Activated CD4-positive, alpha-beta T cell treated with anti-CD3 and anti-CD28 coated beads for 36 hours (primary cell): ENCODE data around the gene FADS2. TPM values are rescaled to one million over a fixed set of nuclear protein-coding genes. Genes with fewer than 3 reads are reported as not detected.

Experiments used
- ATAC-seq: fragments of 200-7000 bp; cut with Tn5 transposase; one replicate; pipeline ENCODE4 v1.10.0; 2021; ENCODE audit warnings: mild to moderate bottlenecking, moderate library complexity
- CTCF ChIA-PET: fragments of 350-600 bp; sonication (Branson Sonifier 250); formaldehyde crosslinking; loops from one replicate; lab custom pipeline; 2021; ENCODE audit warnings: antibody characterized with exemption; lab: Charles Lee
- POLR2A ChIA-PET: fragments of 350-600 bp; sonication (Branson Sonifier 250); formaldehyde crosslinking; loops from one replicate; lab custom pipeline; 2021; ENCODE audit warnings: antibody characterized with exemption, inconsistent platforms; lab: Charles Lee
- DNase-seq: peaks from one replicate; pipeline ENCODE4 v3.0.0-alpha.2; 2020
- H3K27ac Mint-ChIP-seq: one replicate; pipeline ENCODE4 v1.8.0; 2021; ENCODE audit warnings: mixed read lengths
- H3K27me3 Mint-ChIP-seq: one replicate; pipeline ENCODE4 v1.8.0; 2021; ENCODE audit warnings: mixed read lengths
- H3K36me3 Mint-ChIP-seq: one replicate; pipeline ENCODE4 v1.8.0; 2021; ENCODE audit warnings: low read depth, mixed read lengths
- H3K4me1 Mint-ChIP-seq: one replicate; pipeline ENCODE4 v1.8.0; 2021; ENCODE audit warnings: mixed read lengths
- H3K4me3 Mint-ChIP-seq: one replicate; pipeline ENCODE4 v1.8.0; 2021; ENCODE audit warnings: mild to moderate bottlenecking, moderate library complexity, mixed read lengths
- H3K9me3 Mint-ChIP-seq: one replicate; pipeline ENCODE4 v1.8.0; 2021; ENCODE audit warnings: low read depth, mixed read lengths
- intact Hi-C, 2 experiments: fragments of 100-400 bp; cut with DNase I in 1 of 2; cut with micrococcal nuclease in 1 of 2; formaldehyde crosslinking; loops; one replicate each; pipeline versions ENCODE4 v1.14.2 to v1.15.1; 2022 to 2024; cut with DNase I, micrococcal nuclease
- total RNA-seq, 2 experiments: library from RNA; stranded (reverse); gene quantifications; one replicate each; pipeline ENCODE4 v1.2.3, GENCODE V29; 2021

Gene FADS2
- total RNA-seq, 2 experiments from 2014 or later = 51.0 to 58.4 TPM

- DNase-seq (no peak), ATAC-seq (no peak)
- intact Hi-C loops = no loop called here
- no peak overlapping the region for H3K27ac Mint-ChIP-seq
- CTCF ChIA-PET = interaction anchor here (1.0 to 1.1 kb wide), 2 partner anchors 39 to 63 kb away, joined by 3 to 5 read pairs; no protein-coding TSS in a partner anchor
- no peaks in the 10 kb centered on the region for H3K9me3 Mint-ChIP-seq
- H3K4me3 Mint-ChIP-seq = no peak overlapping the region
- H3K27me3 Mint-ChIP-seq = peaks cover 6% of the 10 kb centered on the region
- POLR2A ChIA-PET = no interaction called here
- peaks cover 15% of the 10 kb centered on the region for H3K36me3 Mint-ChIP-seq
- H3K4me1 Mint-ChIP-seq = peaks cover 25% of the 10 kb centered on the region
Observed at GRCh38 chr11:61836193-61836592, 8.1 kb downstream of the FADS2 start.

- H3K27ac Mint-ChIP-seq = no peak overlapping the region
- no peak for DNase-seq
- H3K36me3 Mint-ChIP-seq = peaks cover 20% of the 10 kb centered on the region
- intact Hi-C loops = no loop called here
- no peaks in the 10 kb centered on the region for H3K9me3 Mint-ChIP-seq
- H3K4me3 Mint-ChIP-seq = no peak overlapping the region
- ChIA-PET POLR2A (no interaction called here), CTCF (interaction anchor here (0.8 kb wide), 1 partner anchor 40 kb away, joined by 3 read pairs; no protein-coding TSS in a partner anchor)
- peaks cover 25% of the 10 kb centered on the region for H3K4me1 Mint-ChIP-seq
- no peak for ATAC-seq
- H3K27me3 Mint-ChIP-seq = peaks cover 3% of the 10 kb centered on the region
Observed at GRCh38 chr11:61837411-61838005, 9.4 kb downstream of the FADS2 start.

GRCh38 chr11:61838501-61838900 lies 10.4 kb downstream of the FADS2 start:
- intact Hi-C loops = no loop called here
- peaks cover 22% of the 10 kb centered on the region for H3K4me1 Mint-ChIP-seq
- DNase-seq (no peak), ATAC-seq (no peak)
- no peak overlapping the region for H3K27ac Mint-ChIP-seq
- peaks cover 18% of the 10 kb centered on the region for H3K36me3 Mint-ChIP-seq
- no peaks in the 10 kb centered on the region for H3K27me3 Mint-ChIP-seq
- H3K9me3 Mint-ChIP-seq = no peaks in the 10 kb centered on the region
- H3K4me3 Mint-ChIP-seq = no peak overlapping the region
- ChIA-PET POLR2A (no interaction called here), CTCF (no interaction called here)

DNA sequence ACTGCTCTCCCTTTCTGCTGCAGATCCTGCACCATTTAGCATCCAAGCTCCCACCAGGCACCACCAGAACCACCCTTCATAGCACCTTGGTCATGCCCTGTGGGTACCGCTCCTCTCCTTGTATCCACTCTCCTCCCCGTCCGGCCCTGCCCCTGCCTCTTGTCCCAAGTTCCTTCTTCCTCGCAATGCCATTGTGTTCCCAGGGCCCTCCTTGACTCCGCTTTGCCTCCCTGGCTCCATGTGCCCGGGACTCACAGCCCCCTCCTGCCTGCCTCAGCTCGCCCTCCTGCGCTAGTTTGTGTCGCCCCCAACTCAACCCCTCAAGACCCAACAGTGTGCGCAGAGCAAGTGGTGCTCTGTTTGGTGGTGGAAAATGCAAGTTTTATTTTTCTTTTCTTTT lies 10.8 kb downstream of the FADS2 start:
- no peak for DNase-seq
- POLR2A ChIA-PET = no interaction called here
- Mint-ChIP-seq H3K4me1 (peaks cover 18% of the 10 kb centered on the region), H3K4me3 (no peak overlapping the region), H3K27me3 (no peaks in the 10 kb centered on the region), H3K36me3 (peaks cover 14% of the 10 kb centered on the region), H3K27ac (no peak overlapping the region), H3K9me3 (no peaks in the 10 kb centered on the region)
- intact Hi-C loops = no loop called here
- no peak for ATAC-seq
- CTCF ChIA-PET = interaction anchor here (1.1 kb wide), 1 partner anchor 42 kb away, joined by 3 read pairs; no protein-coding TSS in a partner anchor

GRCh38 chr11:61839742-61840141 lies 11.6 kb downstream of the FADS2 start:
- Mint-ChIP-seq H3K27me3 (no peaks in the 10 kb centered on the region), H3K27ac (no peak overlapping the region), H3K9me3 (no peaks in the 10 kb centered on the region), H3K4me3 (no peak overlapping the region), H3K36me3 (peaks cover 13% of the 10 kb centered on the region), H3K4me1 (peaks cover 10% of the 10 kb centered on the region)
- ATAC-seq (no peak), DNase-seq (no peak)
- CTCF ChIA-PET = interaction anchor here (0.9 to 1.5 kb wide), 3 partner anchors 9 to 242 kb away, joined by 3 to 4 read pairs (median 3); no protein-coding TSS in a partner anchor
- intact Hi-C loops = no loop called here
- POLR2A ChIA-PET = no interaction called here

DNA sequence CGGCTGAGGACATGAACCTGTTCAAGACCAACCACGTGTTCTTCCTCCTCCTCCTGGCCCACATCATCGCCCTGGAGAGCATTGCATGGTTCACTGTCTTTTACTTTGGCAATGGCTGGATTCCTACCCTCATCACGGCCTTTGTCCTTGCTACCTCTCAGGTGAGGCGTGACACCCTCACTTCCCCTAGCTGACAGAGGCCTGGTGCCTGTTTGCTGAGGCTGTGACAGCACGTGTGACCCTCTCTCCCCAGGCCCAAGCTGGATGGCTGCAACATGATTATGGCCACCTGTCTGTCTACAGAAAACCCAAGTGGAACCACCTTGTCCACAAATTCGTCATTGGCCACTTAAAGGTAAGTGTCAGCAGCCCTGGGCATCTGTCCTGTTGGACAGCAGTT lies 12.3 kb downstream of the FADS2 start:
- ATAC-seq (no peak), DNase-seq (no peak)
- no peaks in the 10 kb centered on the region for H3K27me3 Mint-ChIP-seq
- intact Hi-C loops = no loop called here
- H3K36me3 Mint-ChIP-seq = peaks cover 13% of the 10 kb centered on the region
- no peak overlapping the region for H3K4me3 Mint-ChIP-seq
- H3K9me3 Mint-ChIP-seq = no peaks in the 10 kb centered on the region
- POLR2A ChIA-PET = no interaction called here
- CTCF ChIA-PET = interaction anchor here (0.7 to 1.5 kb wide), 3 partner anchors 10 to 242 kb away, joined by 3 to 4 read pairs (median 3); no protein-coding TSS in a partner anchor
- H3K27ac Mint-ChIP-seq = no peak overlapping the region
- H3K4me1 Mint-ChIP-seq = peaks cover 5% of the 10 kb centered on the region

- no peak for ATAC-seq
- no peak overlapping the region for H3K27ac Mint-ChIP-seq
- intact Hi-C loops = no loop called here
Observed at GRCh38 chr11:61841636-61842527, 13.8 kb downstream of the FADS2 start.

GRCh38 chr11:61842528-61842820 lies 14.4 kb downstream of the FADS2 start:
- ATAC-seq = no peak
- Mint-ChIP-seq H3K9me3 (no peaks in the 10 kb centered on the region), H3K4me1 (no peaks in the 10 kb centered on the region), H3K27ac (no peak overlapping the region), H3K27me3 (no peaks in the 10 kb centered on the region), H3K4me3 (no peak overlapping the region), H3K36me3 (peaks cover 16% of the 10 kb centered on the region)
- intact Hi-C loops = no loop called here
- ChIA-PET CTCF (no interaction called here), POLR2A (no interaction called here)
- DNase-seq = no peak

More at GRCh38 chr11:61841636-61842527, 13.8 kb downstream of the FADS2 start:
- no peak overlapping the region for H3K4me3 Mint-ChIP-seq
- H3K4me1 Mint-ChIP-seq = no peaks in the 10 kb centered on the region
- no peaks in the 10 kb centered on the region for H3K9me3 Mint-ChIP-seq
- H3K36me3 Mint-ChIP-seq = peaks cover 14% of the 10 kb centered on the region
- no peak for DNase-seq
- no peaks in the 10 kb centered on the region for H3K27me3 Mint-ChIP-seq
- CTCF ChIA-PET = interaction anchor here (0.8 kb wide), 1 partner anchor 539 kb away, joined by 3 read pairs; no protein-coding TSS in a partner anchor
- POLR2A ChIA-PET = interaction anchor here (0.6 kb wide), 1 partner anchor 214 kb away, joined by 8 read pairs; no protein-coding TSS in a partner anchor

- DNase-seq = no peak
- H3K4me1 Mint-ChIP-seq = no peaks in the 10 kb centered on the region
- no peak overlapping the region for H3K4me3 Mint-ChIP-seq
- no peak overlapping the region for H3K27ac Mint-ChIP-seq
- intact Hi-C loops = no loop called here
- H3K9me3 Mint-ChIP-seq = no peaks in the 10 kb centered on the region
- no peak for ATAC-seq
- ChIA-PET CTCF (no interaction called here), POLR2A (interaction anchor here (0.6 kb wide), 1 partner anchor 43 kb away, joined by 3 read pairs; no protein-coding TSS in a partner anchor)
- H3K27me3 Mint-ChIP-seq = no peaks in the 10 kb centered on the region
- H3K36me3 Mint-ChIP-seq = peaks cover 16% of the 10 kb centered on the region
Observed at GRCh38 chr11:61844909-61845565, 16.9 kb downstream of the FADS2 start.

DNA sequence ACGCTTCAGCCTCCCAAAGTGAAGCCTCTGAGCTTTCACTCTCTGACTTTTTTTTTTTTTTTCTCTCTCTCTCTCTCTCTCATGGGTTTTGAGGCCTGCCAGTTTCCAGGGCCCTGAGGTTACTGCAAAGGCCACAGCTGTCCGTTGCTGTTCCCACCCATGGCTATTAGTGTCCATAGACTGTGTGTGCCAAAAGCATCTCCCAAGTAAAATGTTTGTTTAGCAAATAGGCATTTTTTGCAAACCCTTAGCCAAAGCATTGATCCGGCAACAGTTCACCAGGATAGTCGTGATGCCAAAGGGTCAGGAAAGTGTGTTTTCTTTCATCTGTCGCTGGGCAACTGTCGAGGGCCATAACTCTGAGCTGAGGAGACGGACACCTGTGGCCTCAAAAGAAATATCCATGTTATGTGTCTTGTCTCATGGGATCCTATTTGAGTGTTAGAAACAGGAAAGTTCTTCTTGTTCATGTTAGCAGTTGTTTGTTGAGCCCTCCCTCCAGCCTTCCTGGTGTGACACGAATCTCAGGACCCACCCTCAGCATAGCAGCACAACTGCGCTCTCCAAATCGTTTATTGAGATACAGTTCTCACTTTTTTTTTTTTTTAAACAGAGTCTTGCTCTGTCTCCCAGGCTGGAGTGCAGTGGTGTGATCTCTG lies 18.4 kb downstream of the FADS2 start:
- Mint-ChIP-seq H3K27me3 (no peaks in the 10 kb centered on the region), H3K27ac (no peak overlapping the region), H3K9me3 (no peaks in the 10 kb centered on the region), H3K4me1 (no peaks in the 10 kb centered on the region), H3K36me3 (peaks cover 9% of the 10 kb centered on the region), H3K4me3 (no peak overlapping the region)
- CTCF ChIA-PET = no interaction called here
- ATAC-seq (no peak), DNase-seq (no peak)
- POLR2A ChIA-PET = no interaction called here
- intact Hi-C loops = no loop called here
